HG02870 (cell line): ENCODE measurements around the gene NPDC1.
"Not testable (repeated sequence)": the region's sequence is repeated elsewhere in the genome, so short reads cannot be mapped to it uniquely, and the experiment has no call there.

Source experiments
- ATAC-seq: cut with Tn5 transposase; IDR thresholded peaks from one replicate; pipeline ENCODE4 v1.9.1; 2021; ENCODE audit warnings: mild to moderate bottlenecking, moderate library complexity; ENCODE audit not compliant: unreplicated experiment

The NPDC1 gene

DNA sequence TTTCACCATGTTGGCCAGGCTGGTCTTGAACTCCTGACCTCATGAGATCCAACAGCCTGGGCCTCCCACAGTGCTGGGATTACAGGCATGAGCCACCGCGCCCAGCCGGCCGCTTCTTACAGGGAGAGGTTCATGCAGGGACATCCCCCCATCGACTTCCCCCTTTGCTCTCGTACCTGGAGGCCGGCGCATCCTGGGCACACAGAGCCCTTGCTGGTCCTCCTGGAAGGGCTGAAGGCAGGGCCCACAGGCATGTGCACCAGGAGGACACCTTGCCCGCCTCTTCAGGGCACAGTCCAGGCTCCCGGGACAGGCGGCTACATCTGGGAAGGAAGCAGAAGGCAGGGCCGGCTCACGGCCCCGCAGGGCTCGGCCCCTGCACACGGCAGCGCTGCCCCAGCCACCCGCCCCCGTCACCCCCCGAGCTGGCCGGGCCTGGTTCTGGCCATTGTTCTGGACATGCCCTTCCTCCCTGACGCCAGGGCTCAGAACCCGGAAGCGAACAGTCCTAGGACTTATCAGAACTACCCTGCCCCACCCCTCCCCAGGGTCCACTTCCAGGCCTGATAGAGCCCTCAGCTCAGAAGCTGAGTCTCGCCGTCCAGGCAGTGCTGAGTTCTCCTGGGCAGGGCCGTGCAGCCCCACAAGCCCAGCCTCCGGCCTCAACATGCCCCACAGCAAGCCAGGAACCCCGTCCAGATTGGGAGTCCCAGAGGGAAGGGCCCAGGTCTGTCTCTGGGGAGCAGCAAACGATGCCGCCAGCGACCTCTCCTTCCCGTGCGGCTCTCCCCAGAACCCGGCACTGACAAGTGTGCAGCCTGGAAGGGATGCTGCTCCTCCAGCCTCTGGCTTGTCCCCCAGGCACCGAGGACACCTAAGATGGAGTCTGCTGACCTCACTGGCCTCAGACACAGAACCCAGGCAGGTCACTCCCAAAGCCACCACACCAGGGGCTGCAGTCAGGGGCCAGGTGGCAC is 2.9 kb downstream of the NPDC1 start:
- ATAC-seq = no peak

DNA sequence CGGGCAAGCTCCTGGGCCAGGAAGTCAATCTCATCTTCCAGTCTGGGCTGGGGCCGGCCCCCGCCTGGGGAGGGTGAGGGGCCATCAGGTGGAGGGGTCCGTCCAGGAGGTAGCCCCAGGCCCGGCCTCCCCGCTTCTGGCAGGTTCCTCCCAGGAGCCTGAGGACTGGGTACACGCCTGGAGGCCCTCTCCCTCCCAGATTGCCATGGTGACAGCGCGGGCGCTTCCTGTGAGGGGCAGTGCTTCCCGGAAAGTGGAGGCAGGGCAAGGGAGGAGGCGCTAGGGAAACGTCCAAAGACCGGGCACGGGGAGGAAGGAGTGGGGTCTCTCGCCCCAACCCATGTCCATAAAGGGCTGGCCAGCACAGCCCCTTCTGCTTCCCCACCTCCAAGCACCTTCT is 4.9 kb downstream of the NPDC1 start:
- ATAC-seq = no peak

DNA sequence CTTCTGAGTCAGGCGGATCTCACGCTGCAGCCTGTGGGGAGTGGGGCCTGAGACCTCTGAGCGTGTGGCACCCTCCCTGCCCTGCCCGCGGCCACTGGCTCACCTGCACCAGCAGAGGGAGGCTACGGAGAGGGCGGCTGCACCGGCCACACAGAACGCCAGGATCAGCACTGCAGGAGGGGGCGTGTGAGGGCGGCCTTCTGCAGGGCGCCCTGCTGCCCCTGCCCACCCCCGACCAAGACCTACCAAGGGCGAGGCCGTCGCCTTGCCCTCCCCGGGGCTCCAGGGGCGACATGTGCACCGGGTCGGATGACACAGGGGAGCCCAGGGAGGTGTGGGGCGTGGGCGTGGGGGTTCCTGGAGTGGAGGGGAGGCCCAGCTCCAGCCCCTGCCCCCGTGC is 5.4 kb downstream of the NPDC1 start:
- no peak for ATAC-seq

DNA sequence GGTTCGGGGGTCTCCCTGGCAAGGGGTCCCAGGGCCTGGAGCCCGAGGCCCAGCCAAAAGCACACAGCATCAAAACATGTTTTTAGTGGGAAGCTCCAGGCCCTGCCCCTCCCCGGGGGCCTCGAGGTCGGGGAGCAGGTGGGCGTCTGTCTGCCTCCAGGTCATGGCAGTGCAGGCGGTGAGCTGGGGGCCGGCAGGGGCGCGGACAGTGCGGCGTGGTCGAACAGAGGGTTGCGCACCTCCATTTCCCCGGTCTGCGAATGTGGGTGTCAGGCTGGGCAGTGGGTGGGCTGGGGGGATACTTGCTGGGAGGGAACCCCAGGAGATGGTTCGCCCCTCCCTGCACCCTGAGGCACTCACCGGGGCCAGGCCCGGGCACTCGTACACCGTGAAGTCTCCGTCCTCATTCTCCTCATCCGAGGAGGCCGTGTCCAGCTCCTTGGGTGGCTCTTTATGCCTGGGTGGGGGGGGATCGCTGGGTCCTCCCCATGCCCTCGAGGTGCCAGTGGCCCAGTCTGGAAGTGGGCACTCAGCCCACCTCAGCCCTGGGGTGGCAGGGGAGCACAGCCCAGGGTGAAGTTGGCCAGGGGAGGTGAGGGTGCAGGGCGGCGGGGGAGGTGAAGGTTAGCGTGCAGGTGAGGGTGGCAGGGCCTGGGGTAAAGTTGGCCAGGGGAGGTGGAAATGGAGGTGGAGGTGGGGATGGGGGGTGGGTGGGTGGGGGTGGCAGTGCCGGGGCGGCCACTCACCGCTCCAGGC is 6.2 kb downstream of the NPDC1 start:
- no peak for ATAC-seq

DNA sequence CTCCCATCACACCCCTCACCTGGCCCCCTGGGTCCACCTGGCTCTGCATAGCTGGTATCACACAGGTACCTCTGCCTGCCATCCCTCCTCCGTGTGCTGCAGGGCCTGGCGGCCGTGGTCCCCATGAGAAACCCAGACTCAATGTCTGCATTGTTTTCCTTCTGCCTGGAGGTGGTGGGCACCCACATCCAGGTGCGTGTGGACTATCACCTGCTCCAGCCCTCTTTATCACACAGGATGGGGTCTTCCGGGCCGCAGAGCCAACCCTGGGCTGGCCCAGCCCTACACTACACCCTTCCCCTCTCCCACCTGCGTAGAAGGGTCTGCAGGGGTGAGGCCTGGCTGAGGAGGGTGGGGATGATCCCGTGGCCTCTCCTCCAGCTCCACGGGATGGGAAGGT is 7.1 kb downstream of the NPDC1 start:
- no peak for ATAC-seq

DNA sequence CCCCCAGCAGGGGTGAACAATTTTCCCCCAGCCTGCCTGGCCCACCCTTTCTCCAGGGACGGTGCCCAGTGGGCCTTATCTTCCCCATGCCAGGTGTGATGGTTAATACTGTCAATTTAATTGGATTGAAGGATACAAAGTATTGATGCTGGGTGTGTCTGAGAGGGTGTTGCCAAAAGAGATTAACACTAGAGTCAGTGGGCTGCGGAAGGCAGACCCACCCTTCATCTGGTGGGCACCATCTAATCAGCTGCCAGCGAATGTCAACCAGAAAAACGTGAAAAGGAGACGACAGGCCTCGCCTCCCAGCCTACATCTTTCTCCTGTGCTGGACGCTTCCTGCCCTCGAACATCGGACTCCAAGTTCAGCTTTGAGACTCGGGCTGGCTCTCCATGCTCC is 8.5 kb downstream of the NPDC1 start:
- no peak for ATAC-seq

DNA sequence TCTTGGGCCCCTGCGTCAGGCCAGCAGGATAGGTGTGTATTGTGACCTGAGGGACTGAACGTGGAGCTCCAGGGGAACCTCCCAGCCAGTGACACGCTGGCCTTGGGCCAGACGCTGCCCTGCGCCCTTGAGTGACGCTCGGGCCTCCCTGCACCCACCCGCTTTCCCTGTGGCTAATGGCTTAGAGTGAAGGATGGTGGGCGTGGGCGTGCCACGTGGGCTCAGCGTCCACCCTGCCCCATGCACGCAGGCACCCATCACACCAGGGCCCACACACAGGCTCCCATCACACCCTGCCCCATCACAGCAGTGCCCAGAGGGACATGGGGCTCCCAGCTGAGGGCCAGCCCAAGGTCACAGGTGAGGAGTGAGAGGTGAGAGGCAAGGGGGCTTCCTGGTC is 8.9 kb downstream of the NPDC1 start:
- ATAC-seq = no peak

DNA sequence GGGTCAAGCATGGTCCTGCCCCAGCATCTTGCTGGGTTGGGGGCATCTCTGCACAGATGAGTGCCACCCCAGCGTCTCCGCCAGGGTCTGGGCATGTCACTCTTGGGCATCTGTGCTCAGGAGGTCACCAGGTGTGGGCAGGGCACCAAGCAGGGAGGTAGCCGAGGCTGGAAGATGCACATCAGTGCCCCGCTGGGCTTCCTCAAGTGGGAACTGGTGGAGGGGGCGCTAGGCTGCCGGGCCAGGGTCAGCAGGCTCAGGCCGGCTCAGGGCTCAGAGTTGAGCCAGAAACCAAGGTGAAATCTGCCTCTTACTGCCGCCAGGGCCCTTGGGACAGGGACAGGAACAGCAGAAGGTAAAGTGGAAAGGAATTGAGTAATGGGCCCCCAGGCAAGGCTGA is 10.0 kb downstream of the NPDC1 start:
- ATAC-seq = no peak

DNA sequence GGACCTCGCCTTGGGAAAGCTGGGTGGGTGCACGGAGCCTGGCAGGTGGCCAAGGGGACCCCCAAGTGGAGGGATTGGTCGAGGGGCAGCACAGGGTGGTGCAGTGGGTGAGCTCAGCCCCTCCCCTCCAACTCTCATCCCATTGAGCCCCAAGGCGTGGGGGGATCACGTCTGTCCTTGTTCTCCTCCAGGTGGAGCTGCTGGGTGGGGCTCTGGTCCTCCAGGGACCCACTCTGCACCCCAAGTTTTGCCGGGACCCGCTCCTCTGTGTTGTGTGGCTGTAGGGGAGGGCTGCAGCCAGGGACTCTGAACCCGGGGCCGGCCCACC is 10.5 kb downstream of the NPDC1 start:
- no peak for ATAC-seq

DNA sequence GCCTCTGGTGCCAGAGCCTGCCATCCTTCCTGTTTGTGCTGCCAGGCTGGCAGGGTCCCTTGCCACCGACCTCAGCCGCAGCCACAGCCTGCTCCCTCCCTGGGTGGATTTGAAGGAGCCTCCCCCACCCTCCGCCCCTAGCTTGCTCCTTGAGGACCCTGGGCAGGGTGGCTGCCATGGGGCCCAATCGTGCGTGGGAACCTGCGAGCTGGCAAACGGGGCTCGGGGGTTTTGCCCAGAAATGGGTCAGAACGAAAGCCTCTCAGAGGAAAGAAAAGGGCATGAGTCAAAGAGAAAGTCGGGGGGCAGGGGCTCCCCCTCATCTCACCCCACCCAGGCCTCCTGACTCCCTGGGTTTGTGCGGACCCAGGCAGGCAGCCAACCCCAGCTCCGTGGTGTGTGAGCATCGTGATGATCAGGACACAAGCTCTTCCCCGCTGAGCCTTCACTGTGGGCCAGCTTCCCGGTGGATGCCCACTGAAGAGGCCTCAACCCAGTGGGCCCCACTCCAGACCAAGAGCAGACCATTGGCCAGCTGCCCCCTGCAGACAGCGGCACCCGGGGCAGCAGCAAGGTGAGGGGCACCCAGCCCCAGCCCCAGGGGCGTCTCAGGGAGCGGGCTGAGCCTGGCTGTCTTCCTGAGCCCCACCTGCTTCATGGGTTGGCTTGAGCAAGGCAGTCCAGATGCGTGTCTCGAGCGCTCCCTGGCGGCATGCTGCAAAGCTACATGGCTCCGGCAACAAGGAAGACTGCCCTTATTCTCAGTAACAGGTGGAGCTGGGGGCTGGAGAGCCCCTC is 11.1 kb downstream of the NPDC1 start:
- no peak for ATAC-seq

DNA sequence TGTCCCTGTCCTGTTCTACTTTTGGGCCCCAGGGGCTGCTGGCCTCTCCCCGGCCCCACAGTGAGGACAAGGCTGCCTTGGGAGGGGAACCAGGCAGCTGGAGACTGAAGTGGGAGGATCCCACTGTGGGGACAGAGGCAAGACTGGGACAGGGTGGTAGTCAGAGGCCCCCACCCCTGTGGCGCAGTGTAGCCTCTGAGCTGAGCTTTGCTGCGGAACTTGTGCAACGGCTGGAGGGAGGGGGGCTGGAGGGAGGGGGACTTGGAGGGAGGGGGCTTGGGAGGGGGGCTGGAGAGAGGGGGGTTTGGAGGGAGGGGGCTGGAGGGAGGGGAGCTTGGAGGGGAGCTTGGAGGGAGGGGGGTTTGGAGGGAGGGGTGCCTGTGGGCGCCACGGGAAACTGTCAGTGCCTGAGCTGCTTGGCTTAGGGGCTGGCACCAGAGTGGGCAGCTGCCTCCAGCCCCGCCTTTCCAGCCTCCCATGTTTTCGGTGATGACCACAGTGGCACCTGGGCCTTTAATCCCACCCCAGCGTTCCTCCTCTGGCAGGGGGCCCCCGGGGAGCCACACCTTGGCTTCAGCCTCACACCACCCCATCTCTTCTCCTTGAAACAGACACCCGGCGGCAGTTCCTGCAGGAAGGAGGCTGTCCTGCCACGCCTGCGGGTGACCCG is 11.8 kb downstream of the NPDC1 start:
- ATAC-seq = no peak

DNA sequence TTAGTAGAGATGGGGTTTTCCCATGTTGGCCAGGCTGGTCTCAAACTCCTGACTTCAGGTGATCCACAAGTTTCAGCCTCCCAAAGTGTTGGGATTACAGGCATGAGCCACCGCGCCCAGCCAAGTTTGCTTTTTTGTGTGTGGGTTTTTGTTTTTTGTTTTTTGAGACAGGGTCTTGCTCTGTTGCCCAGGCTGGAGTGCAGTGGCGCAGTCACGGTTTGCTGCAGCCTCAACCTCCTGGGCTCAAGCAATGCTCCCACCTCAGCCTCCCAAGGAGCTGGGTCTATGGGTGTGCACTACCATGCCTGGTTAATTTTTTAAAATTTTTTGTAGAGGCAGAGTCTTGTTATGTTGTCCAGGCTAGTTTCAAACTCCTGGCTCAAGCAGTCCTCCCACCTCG is 12.5 kb downstream of the NPDC1 start:
- ATAC-seq = not testable (repeated sequence)

DNA sequence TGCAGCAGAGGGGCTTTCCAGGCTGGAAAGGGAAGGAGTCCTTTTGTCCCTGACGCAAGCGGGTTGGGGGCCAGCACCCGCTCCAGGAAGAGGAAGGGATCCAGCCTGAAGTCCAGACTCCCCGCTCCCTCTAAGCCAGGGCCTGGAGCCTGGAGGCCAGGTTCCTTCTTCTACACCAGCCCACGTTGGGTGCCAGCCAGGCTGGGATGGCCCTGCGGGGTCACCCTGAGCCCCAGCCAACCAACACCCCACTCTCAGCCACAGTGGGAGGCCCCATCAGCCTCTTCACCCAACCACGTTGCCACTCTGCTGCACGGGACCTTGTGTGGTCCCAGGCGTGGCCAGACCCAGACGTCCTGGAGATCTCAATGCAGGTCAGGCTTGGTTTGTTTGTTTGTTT is 13.1 kb downstream of the NPDC1 start:
- no peak for ATAC-seq

DNA sequence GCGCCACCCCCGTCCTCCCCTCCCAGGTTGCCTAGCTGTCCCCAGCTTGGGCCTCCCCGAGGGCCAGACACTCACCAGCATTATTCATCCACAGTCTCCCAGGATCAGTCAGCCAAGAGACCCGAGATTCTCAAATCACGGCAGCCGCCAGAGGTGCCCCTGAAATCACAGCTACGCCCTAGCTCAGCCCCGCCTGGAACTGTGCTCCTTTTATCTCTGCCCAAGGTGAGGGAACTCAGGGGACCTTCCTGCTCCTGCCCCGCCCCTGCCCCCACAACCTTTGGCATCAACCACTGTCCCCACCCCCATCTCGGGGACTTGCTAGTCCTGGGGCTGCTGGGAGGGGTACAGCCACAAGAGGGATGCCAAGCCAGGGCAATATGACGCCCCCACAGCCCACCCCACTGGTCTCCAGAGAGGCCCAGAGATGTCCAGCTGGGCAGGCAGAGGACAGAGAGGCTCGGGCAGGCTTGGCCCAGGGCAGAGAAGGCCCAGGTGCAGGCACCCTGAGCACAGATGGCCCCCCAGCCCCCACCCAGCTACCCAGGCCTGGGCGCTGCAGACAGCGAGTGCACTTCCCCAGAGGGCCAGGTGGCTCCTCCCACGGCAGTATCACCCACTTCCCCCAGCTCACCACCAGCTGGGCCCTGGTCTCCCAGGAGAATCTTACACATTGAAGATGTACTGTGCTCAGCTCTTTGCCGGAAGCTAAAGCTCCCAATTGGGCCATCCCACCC is 13.9 kb downstream of the NPDC1 start, which contains the start of gene FUT7:
Gene FUT7 (minus strand): TSS at position 185 of the 737 bp plus-strand sequence. CDS start 97 bp downstream, at position 88.
- no peak for ATAC-seq

DNA sequence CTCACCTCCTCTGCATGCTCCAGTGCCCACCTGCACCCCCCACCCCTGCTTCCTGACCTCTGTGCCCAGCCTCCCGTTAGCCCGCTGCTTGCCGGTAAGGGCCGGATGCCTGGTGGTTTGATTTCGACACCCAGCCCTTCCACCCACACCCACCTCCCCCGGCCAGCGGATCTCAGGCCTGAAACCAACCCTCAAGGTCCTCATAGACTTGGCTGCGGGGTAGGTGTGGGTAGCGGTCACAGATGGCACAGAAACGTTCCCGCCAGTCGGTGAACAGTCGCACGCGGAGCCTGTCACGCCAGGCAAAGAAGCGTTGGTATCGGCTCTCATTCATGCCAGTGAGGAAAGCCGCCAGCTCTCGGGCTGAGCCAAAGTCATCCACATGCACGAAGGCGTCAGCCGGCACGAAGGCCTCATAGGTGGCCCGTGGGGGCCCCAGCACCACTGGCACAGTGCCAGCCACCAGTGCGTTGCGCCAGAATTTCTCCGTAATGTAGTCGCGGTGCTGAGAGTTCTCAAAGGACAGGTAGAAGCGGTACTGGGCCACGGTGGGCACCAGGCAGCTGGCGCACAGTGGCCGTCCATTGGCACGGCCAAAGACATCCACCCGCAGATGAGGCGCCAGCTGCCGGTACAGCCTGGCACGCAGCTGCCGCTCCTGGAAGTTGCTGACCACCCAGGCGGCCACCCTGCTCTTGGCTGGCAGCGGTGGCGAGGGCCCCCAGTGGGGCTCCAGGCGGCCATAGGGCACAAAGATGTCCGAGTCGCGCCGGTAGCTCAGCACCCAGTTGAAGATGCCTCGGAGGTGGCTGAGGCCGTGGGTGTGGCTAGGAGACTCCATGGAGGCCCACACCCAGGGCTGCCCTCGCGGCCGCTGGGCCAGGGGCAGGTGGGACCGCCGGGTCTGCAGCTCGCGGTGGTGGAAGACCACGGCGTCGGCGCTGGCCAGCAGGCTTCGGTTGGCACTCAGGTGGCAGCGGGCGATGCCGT is 15.1 kb downstream of the NPDC1 start:
- ATAC-seq = no peak

DNA sequence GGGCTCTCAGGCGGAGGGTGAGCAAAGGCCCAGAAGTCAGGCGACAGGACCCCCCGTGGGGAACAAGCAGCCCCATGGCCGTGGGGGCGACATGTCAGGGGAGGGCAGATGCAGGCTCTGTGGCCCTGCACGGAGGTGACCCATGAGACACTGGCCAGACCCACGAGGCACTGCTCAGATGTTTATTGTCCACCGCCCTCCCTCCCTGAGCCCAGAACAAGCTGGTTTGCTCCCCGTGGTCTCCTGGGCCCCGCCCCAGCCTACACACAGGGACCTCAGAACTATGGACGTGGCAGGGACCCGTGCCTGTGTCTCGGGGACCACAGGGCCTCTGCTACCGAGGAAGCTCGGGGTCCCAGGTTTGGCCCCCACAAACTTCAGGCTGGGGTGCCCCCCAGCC is 16.0 kb downstream of the NPDC1 start:
- no peak for ATAC-seq

DNA sequence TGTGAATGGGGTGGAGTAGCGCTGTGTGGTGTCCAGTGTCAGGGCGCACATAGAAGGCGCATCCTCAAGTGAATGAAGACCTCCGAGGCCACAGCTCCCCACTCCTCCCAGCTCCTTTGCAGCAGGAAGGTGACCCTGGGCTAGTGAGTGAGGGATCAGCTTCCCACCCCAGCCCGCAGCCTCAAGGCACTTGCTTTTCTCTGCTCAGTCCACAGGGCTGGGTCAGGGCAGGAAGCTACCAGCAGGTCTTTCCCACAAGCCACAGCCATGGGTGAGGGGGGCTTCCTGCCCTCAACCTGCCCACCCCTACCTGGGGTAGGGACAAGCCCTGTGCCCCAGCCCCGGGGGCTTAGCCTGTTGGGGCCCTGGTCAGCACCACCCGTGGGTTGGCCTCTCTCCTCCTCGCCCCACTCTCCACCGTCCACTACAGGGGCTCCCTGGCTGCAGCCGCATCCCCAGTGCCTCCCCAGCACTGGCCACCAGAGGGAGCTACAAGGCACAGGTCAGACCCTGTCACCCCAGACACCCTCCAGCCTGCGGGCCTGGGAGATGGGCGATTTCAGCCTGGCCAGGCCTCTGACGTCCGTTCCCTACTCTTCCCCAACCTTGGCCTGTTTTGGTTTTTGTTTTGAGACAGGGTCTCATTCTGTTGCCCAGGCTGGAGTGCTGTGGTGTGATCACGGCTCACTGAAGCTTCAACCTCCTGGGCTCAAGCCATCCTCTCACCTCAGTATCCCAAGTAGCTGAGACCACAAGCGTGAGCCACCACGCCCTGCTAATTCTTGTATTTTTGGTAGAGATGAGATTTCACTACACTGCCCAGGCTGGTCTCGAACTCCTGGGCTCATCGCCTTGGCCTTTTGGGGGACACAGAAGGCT is 16.7 kb downstream of the NPDC1 start:
- ATAC-seq = no peak
